Liver (tissue), 9 donors: ENCODE measurements around the gene NDUFA5. TPM values are rescaled to one million over a fixed set of nuclear protein-coding genes. Genes with fewer than 3 reads are reported as not detected.

Source experiments
- DNase-seq: peaks from one replicate; pipeline ENCODE4 v3.0.0-alpha.2; 2017; ENCODE audit warnings: low spot score
- H3K27ac ChIP-seq, 2 donors: one replicate each; pipeline ENCODE4 v1.7.0; 2013; ENCODE audit warnings: inconsistent platforms in 2 of 2, low read length in 2 of 2, control low read depth in 1 of 2, low read depth in 1 of 2, mild to moderate bottlenecking in 1 of 2
- H3K27me3 ChIP-seq, 4 donors: one replicate each; pipeline versions ENCODE4 v1.6.1 to v1.7.0; 2013; ENCODE audit warnings: low read length in 3 of 4, inconsistent platforms in 1 of 4, mild to moderate bottlenecking in 1 of 4, moderate library complexity in 1 of 4; ENCODE audit not compliant: control insufficient read depth in 4 of 4, insufficient read depth in 4 of 4
- H3K36me3 ChIP-seq, 4 donors: one replicate each; pipeline versions ENCODE4 v1.6.1 to v1.7.0; 2013; ENCODE audit warnings: low read length in 3 of 4, mild to moderate bottlenecking in 3 of 4, low read depth in 1 of 4, moderate library complexity in 1 of 4; ENCODE audit not compliant: control insufficient read depth in 4 of 4, insufficient read depth in 3 of 4
- H3K4me1 ChIP-seq, 4 donors: one replicate each; pipeline versions ENCODE4 v1.6.1 to v1.7.0; 2013; ENCODE audit warnings: low read length in 3 of 4, mild to moderate bottlenecking in 3 of 4, moderate library complexity in 1 of 4; ENCODE audit not compliant: control insufficient read depth in 4 of 4, insufficient read depth in 4 of 4
- H3K4me3 ChIP-seq, 3 donors: one replicate each; pipeline versions ENCODE4 v1.6.1 to v1.7.0; 2013; ENCODE audit warnings: low read length in 3 of 3, control low read depth in 1 of 3, low read depth in 1 of 3, mild to moderate bottlenecking in 1 of 3
- H3K9ac ChIP-seq, 2 donors: one replicate each; pipeline ENCODE4 v1.7.0; 2013; ENCODE audit warnings: low read length in 2 of 2, mild to moderate bottlenecking in 2 of 2, moderate library complexity in 2 of 2, control low read depth in 1 of 2, low read depth in 1 of 2
- H3K9me3 ChIP-seq, 4 donors: one replicate each; pipeline versions ENCODE4 v1.6.1 to v1.7.0; 2013; ENCODE audit warnings: low read length in 3 of 4; ENCODE audit not compliant: control insufficient read depth in 4 of 4
- ATF3 ChIP-seq: IDR thresholded peaks from 2 replicates; pipeline ENCODE4 v1.6.1; 2016; ENCODE audit warnings: antibody characterized with exemption
- EGR1 ChIP-seq, 2 donors: IDR thresholded peaks; 2 replicates each; pipeline ENCODE4 v1.6.1; 2016 to 2018; ENCODE audit warnings: antibody characterized with exemption in 2 of 2, low read depth in 2 of 2
- FOXA1 ChIP-seq: IDR thresholded peaks from 2 replicates; pipeline ENCODE4 v1.6.1; 2016; ENCODE audit warnings: antibody characterized with exemption
- FOXA2 ChIP-seq: IDR thresholded peaks from 2 replicates; pipeline ENCODE4 v1.6.1; 2016; ENCODE audit warnings: antibody characterized with exemption
- GABPA ChIP-seq, 2 donors: IDR thresholded peaks in 1 of 2; conservative IDR thresholded peaks in 1 of 2; 2 replicates each; pipeline ENCODE4 v1.6.1; 2016; ENCODE audit warnings: antibody characterized with exemption in 2 of 2, mild to moderate bottlenecking in 1 of 2, moderate library complexity in 1 of 2
- HNF4A ChIP-seq, 2 donors: conservative IDR thresholded peaks; 2 replicates each; pipeline ENCODE4 v1.6.1; 2016; ENCODE audit warnings: antibody characterized with exemption in 2 of 2, mild to moderate bottlenecking in 2 of 2
- HNF4G ChIP-seq: IDR thresholded peaks from 2 replicates; pipeline ENCODE4 v1.6.1; 2016; ENCODE audit warnings: antibody characterized with exemption
- JUND ChIP-seq, 2 donors: IDR thresholded peaks; 2 replicates each; pipeline ENCODE4 v1.6.1; 2016; ENCODE audit warnings: antibody characterized with exemption in 2 of 2
- MAX ChIP-seq: IDR thresholded peaks from 2 replicates; pipeline ENCODE4 v1.6.1; 2016; ENCODE audit warnings: antibody characterized with exemption
- NR2F2 ChIP-seq: IDR thresholded peaks from 2 replicates; pipeline ENCODE4 v1.6.1; 2016; ENCODE audit warnings: antibody characterized with exemption
- RAD21 ChIP-seq, 2 donors: IDR thresholded peaks; 2 replicates each; pipeline ENCODE4 v1.6.1; 2016; ENCODE audit warnings: antibody characterized with exemption in 2 of 2, mild to moderate bottlenecking in 2 of 2
- REST ChIP-seq: IDR thresholded peaks from 2 replicates; pipeline ENCODE4 v1.6.1; 2016; ENCODE audit warnings: antibody characterized with exemption, mild to moderate bottlenecking
- RXRA ChIP-seq, 2 donors: IDR thresholded peaks; 2 replicates each; pipeline ENCODE4 v1.6.1; 2017 to 2018; ENCODE audit warnings: antibody characterized with exemption in 2 of 2, mild to moderate bottlenecking in 1 of 2
- SP1 ChIP-seq: IDR thresholded peaks from 2 replicates; pipeline ENCODE4 v1.6.1; 2018; ENCODE audit warnings: antibody characterized with exemption, mild to moderate bottlenecking
- TAF1 ChIP-seq: conservative IDR thresholded peaks from 2 replicates; pipeline ENCODE4 v1.6.1; 2016; ENCODE audit warnings: antibody characterized with exemption, mild to moderate bottlenecking
- ZBTB33 ChIP-seq: IDR thresholded peaks from 2 replicates; pipeline ENCODE4 v1.6.1; 2016; ENCODE audit warnings: antibody characterized with exemption
- WGBS: extraction: QIAGEN DNeasy Blood & Tissue Kit; methylation state at CpG from one replicate; pipeline ENCODE4 v1.1.7; 2013; 5-methylcytosine and 5-hydroxymethylcytosine counted together
- polyA plus RNA-seq, 2 donors: library from polyadenylated mRNA; stranded (reverse) in 1 of 2; unstranded in 1 of 2; fragments of 200-250 nt in 1 of 2; fragments of >200 nt in 1 of 2; fragmentation: Nextera tagmentation in 1 of 2; extraction: Ambion mirVana in 1 of 2; gene quantifications; one replicate each; pipeline versions ENCODE4 v1.2.1 to v1.2.3, GENCODE V29; 2013 to 2015
- total RNA-seq, 2 donors: library from RNA; depleted of rRNA; stranded (reverse); fragments of >200 nt; gene quantifications; one replicate each; pipeline ENCODE4 v1.2.3, GENCODE V29; 2014
- donor health status: healthy.
- donor health status: healthy.
- donor health status: healthy.
- donor health status: healthy.
- donor health status: healthy.

The NDUFA5 gene
- total and polyA plus RNA-seq, 4 donors, result 27.4 to 102 (median 34.4) TPM

- 24% methylated on average over 3 of the region's 3 CpGs for WGBS
- Histone ChIP-seq H3K27me3 (no peaks in the 10 kb centered on the region), H3K36me3 (no peaks in the 10 kb centered on the region), H3K9me3 (no peaks in the 10 kb centered on the region), H3K4me1 (no peaks in the 10 kb centered on the region), H3K9ac (no peak overlapping the region), H3K27ac (no peak overlapping the region), H3K4me3 (no peak overlapping the region)
- TF ChIP-seq HNF4A (conservative IDR thresholded peaks at IDR 0.05), result peak in 1 of 2 donors; percentile 16
- no peak for TF ChIP-seq GABPA (IDR thresholded peaks at IDR 0.05 in 1 of 2, conservative IDR thresholded peaks at IDR 0.05 in 1 of 2)
- peak in 1 of 2 donors; percentile 13 for TF ChIP-seq RXRA (IDR thresholded peaks at IDR 0.05)
- DNase-seq, result no peak
These were observed 47.1 kb upstream of the NDUFA5 start for GRCh38 chr7:123604739-123605138.

- no peaks in the 10 kb centered on the region for H3K27me3 ChIP-seq
- H3K4me1 ChIP-seq, result peaks cover 0 to 5% (median 0%) of the 10 kb centered on the region in 4 donors
- no peak for TF ChIP-seq NR2F2
- no peak for TF ChIP-seq JUND (IDR thresholded peaks at IDR 0.05)
- TF ChIP-seq RXRA (IDR thresholded peaks at IDR 0.05), result no peak
- no peak for TF ChIP-seq MAX
- no peak for TF ChIP-seq EGR1 (IDR thresholded peaks at IDR 0.05; ENCODE audit: low read depth in 2 of 2)
- TF ChIP-seq SP1, result no peak
- TF ChIP-seq HNF4G, result no peak
- TF ChIP-seq HNF4A (conservative IDR thresholded peaks at IDR 0.05), result no peak
- 88% methylated on average over 3 of the region's 3 CpGs for WGBS
- no peak overlapping the region for H3K27ac ChIP-seq
- no peak overlapping the region for H3K9ac ChIP-seq
- no peak for DNase-seq
- H3K4me3 ChIP-seq, result no peak overlapping the region
- H3K36me3 ChIP-seq, result no peaks in the 10 kb centered on the region
- no peaks in the 10 kb centered on the region for H3K9me3 ChIP-seq
These were observed 45.0 kb upstream of the NDUFA5 start for GRCh38 chr7:123602648-123603047.

GRCh38 chr7:123601530-123601929 is 43.9 kb upstream of the NDUFA5 start, which contains the start of gene ASB15:
TSS of gene ASB15 (plus strand) at chr7:123601821. CDS start at chr7:123614503, 12,682 bp downstream.
- Histone ChIP-seq H3K36me3 (no peaks in the 10 kb centered on the region), H3K4me3 (no peak within 1 kb of the TSS), H3K4me1 (peaks cover 0 to 5% (median 0%) of the 10 kb centered on the region in 4 donors), H3K9me3 (no peaks in the 10 kb centered on the region), H3K27ac (no peak within 1 kb of the TSS), H3K9ac (no peak within 1 kb of the TSS), H3K27me3 (no peaks in the 10 kb centered on the region)
- TF ChIP-seq HNF4G (no peak), EGR1 (IDR thresholded peaks at IDR 0.05; ENCODE audit: low read depth in 2 of 2) (no peak), REST (no peak), TAF1 (no peak), FOXA2 (no peak), HNF4A (conservative IDR thresholded peaks at IDR 0.05) (no peak), MAX (no peak), SP1 (no peak), ATF3 (no peak), GABPA (IDR thresholded peaks at IDR 0.05 in 1 of 2, conservative IDR thresholded peaks at IDR 0.05 in 1 of 2) (no peak), RXRA (IDR thresholded peaks at IDR 0.05) (no peak), ZBTB33 (no peak), FOXA1 (no peak), RAD21 (IDR thresholded peaks at IDR 0.05) (no peak)
- WGBS, result 91% methylated on average over 4 of the region's 4 CpGs
- DNase-seq, result no peak
